GM12878 (cell line): ENCODE results near the gene TTC4. TPM values are rescaled to one million over a fixed set of nuclear protein-coding genes. Genes with fewer than 3 reads are reported as not detected.

Experiments
- BACH1 ChIP-seq: fragments of 450-650 bp; IDR thresholded peaks from 2 replicates; pipeline ENCODE4 v1.6.1; 2017; ENCODE audit warnings: mild to moderate bottlenecking, borderline replicate concordance
- BMI1 ChIP-seq: fragments of 450-650 bp; IDR thresholded peaks from 2 replicates; pipeline ENCODE4 v1.6.1; 2016; ENCODE audit warnings: mild to moderate bottlenecking, moderate library complexity, borderline replicate concordance
- BRCA1 ChIP-seq: IDR thresholded peaks from 2 replicates; pipeline ENCODE4 v1.6.1; 2011; ENCODE audit warnings: low read depth, low read length, improper control_type of control experiment
- CBX5 ChIP-seq: sonication (generic); IDR thresholded peaks from 2 replicates; pipeline ENCODE4 v1.6.1; 2016; ENCODE audit warnings: low read depth, moderate library complexity, mild to moderate bottlenecking, inconsistent platforms
- HCFC1 ChIP-seq: fragments of 150-350 bp; IDR thresholded peaks from 2 replicates; pipeline ENCODE4 v1.6.1; 2014; ENCODE audit warnings: low read length
- HSF1 ChIP-seq: fragments of 150-350 bp; IDR thresholded peaks from 2 replicates; pipeline ENCODE4 v1.6.1; 2014; ENCODE audit warnings: mild to moderate bottlenecking, low read depth, low read length
- JUNB ChIP-seq: IDR thresholded peaks from 2 replicates; pipeline ENCODE4 v1.6.1; 2016; ENCODE audit warnings: antibody characterized with exemption, mild to moderate bottlenecking
- NKRF ChIP-seq: fragments of 450-650 bp; conservative IDR thresholded peaks from 2 replicates; pipeline ENCODE4 v1.6.1; 2017; ENCODE audit warnings: mild to moderate bottlenecking, moderate library complexity
- PML ChIP-seq: IDR thresholded peaks from 2 replicates; pipeline ENCODE4 v1.6.1; 2012; ENCODE audit warnings: low read length, inconsistent platforms
- POU2F2 ChIP-seq: IDR thresholded peaks from 3 replicates; pipeline ENCODE4 v1.6.1; 2011; ENCODE audit warnings: low read depth, mild to moderate bottlenecking, low read length, borderline replicate concordance
- RELA ChIP-seq: fragments of 450-650 bp; IDR thresholded peaks from 2 replicates; pipeline ENCODE4 v1.8.0; 2014; ENCODE audit warnings: borderline replicate concordance; ENCODE audit not compliant: partially characterized antibody
- RFX5 ChIP-seq: IDR thresholded peaks from 2 replicates; pipeline ENCODE4 v1.6.1; 2011; ENCODE audit warnings: low read depth, low read length, improper control_type of control experiment
- SPI1 ChIP-seq: IDR thresholded peaks from 2 replicates; pipeline ENCODE4 v1.6.1; 2011; ENCODE audit warnings: low read depth, mild to moderate bottlenecking, low read length, moderate library complexity, borderline replicate concordance; ENCODE audit not compliant: insufficient read depth
- STAT3 ChIP-seq: IDR thresholded peaks from 2 replicates; pipeline ENCODE4 v1.6.1; 2011; ENCODE audit warnings: low read depth, low read length, improper control_type of control experiment
- SUPT20H ChIP-seq: IDR thresholded peaks from 2 replicates; pipeline ENCODE4 v1.6.1; 2011; ENCODE audit warnings: low read depth, mild to moderate bottlenecking, low read length, moderate library complexity, borderline replicate concordance; ENCODE audit not compliant: control insufficient read depth
- ZNF24 ChIP-seq: fragments of 450-650 bp; IDR thresholded peaks from 2 replicates; pipeline ENCODE4 v1.6.1; 2017; ENCODE audit warnings: antibody characterized with exemption, mild to moderate bottlenecking
- ZNF592 ChIP-seq: fragments of 450-650 bp; IDR thresholded peaks from 2 replicates; pipeline ENCODE4 v1.6.1; 2017; ENCODE audit warnings: mild to moderate bottlenecking, moderate library complexity
- ZSCAN29 ChIP-seq: fragments of 450-650 bp; IDR thresholded peaks from 2 replicates; pipeline ENCODE4 v1.6.1; 2017; ENCODE audit warnings: mild to moderate bottlenecking, moderate library complexity
- polyA plus RNA-seq, 11 experiments: library from polyadenylated mRNA; depleted of rRNA in 4 of 11; unstranded in 6 of 11; stranded (reverse) in 5 of 11; fragments of >200 nt; fragmentation: Nextera tagmentation in 4 of 11; fragmentation: Illumina TruSeq in 1 of 11; extraction: Ambion mirVana in 4 of 11; extraction: Trizol in 1 of 11; gene quantifications; 1 replicate in 1 of 11; 2 replicates in 10 of 11; pipeline versions ENCODE4 v1.2.1 to v1.2.3, GENCODE V29; 2011 to 2016; ENCODE audit warnings: inconsistent platforms in 2 of 11, missing spikeins in 2 of 11, low read depth in 1 of 11
- total RNA-seq, 4 experiments: library from RNA; depleted of rRNA in 3 of 4; stranded (reverse); fragments of >200 nt in 3 of 4; fragmentation: Illumina TruSeq in 1 of 4; extraction: Trizol in 1 of 4; gene quantifications; 2 replicates each; pipeline versions ENCODE4 v1.2.1 to v1.2.3, GENCODE V29; 2013 to 2021

Gene TTC4
- total and polyA plus RNA-seq, 10 of the 15 experiments (the other 5 are each of a cell fraction or from before 2014, with no cell fraction given): 23.4 to 50.5 (median 36.0) TPM

- peak; percentile 85 for TF ChIP-seq HCFC1
- peak; percentile 8; the same call in 1 of the 2 replicates for TF ChIP-seq RFX5
- peak; percentile 94 for TF ChIP-seq NKRF
- no peak for TF ChIP-seq SPI1
- TF ChIP-seq ZNF24: peak; percentile 82
- peak; percentile 94 for TF ChIP-seq PML
- TF ChIP-seq ZSCAN29: no peak
- TF ChIP-seq BMI1: no peak
- TF ChIP-seq JUNB: 0 out of 2 replicates have a peak, but pooled peaks have one; percentile 16
- TF ChIP-seq ZNF592: no peak
- TF ChIP-seq HSF1: no peak
- TF ChIP-seq BRCA1: no peak
- no peak for TF ChIP-seq SUPT20H
- no peak for TF ChIP-seq STAT3
- TF ChIP-seq CBX5: no peak
- peak; percentile 87 for TF ChIP-seq RELA
- TF ChIP-seq POU2F2: peak; percentile 86; the same call in 2 of the 3 replicates
- peak; percentile 53; the same call in 1 of the 2 replicates for TF ChIP-seq BACH1
Measured at GRCh38 chr1:54715493-54716298, at the start of gene TTC4 (continued).
